HEK293 (cell line): ENCODE measurements around the gene OGFOD2.

Experiments
- YY1 ChIP-seq: fragments of 450-650 bp; formaldehyde crosslinking; IDR thresholded peaks from 2 replicates; pipeline ENCODE4 v1.5.1; 2018; ENCODE audit warnings: missing biosample characterization, missing genetic modification characterization
- ZBTB8A ChIP-seq: fragments of 450-650 bp; formaldehyde crosslinking; IDR thresholded peaks from 2 replicates; pipeline ENCODE4 v1.5.1; 2016; ENCODE audit warnings: missing biosample characterization, missing genetic modification characterization
- ZNF707 ChIP-seq: fragments of 450-650 bp; formaldehyde crosslinking; IDR thresholded peaks from 2 replicates; pipeline ENCODE4 v1.5.1; 2016; ENCODE audit warnings: missing biosample characterization, missing genetic modification characterization
- TF ChIP-seq, protein P1 (sequence below): fragments of 450-650 bp; formaldehyde crosslinking; IDR thresholded peaks from 2 replicates; pipeline ENCODE4 v1.5.1; 2016; ENCODE audit warnings: missing biosample characterization, missing genetic modification characterization
- TF ChIP-seq, protein P2 (sequence below): fragments of 450-650 bp; formaldehyde crosslinking; IDR thresholded peaks from 2 replicates; pipeline ENCODE4 v1.5.1; 2016; ENCODE audit warnings: missing biosample characterization, missing genetic modification characterization

- TF ChIP-seq, protein P1, sequence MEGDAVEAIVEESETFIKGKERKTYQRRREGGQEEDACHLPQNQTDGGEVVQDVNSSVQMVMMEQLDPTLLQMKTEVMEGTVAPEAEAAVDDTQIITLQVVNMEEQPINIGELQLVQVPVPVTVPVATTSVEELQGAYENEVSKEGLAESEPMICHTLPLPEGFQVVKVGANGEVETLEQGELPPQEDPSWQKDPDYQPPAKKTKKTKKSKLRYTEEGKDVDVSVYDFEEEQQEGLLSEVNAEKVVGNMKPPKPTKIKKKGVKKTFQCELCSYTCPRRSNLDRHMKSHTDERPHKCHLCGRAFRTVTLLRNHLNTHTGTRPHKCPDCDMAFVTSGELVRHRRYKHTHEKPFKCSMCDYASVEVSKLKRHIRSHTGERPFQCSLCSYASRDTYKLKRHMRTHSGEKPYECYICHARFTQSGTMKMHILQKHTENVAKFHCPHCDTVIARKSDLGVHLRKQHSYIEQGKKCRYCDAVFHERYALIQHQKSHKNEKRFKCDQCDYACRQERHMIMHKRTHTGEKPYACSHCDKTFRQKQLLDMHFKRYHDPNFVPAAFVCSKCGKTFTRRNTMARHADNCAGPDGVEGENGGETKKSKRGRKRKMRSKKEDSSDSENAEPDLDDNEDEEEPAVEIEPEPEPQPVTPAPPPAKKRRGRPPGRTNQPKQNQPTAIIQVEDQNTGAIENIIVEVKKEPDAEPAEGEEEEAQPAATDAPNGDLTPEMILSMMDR (tag by site-specific recombination): no peak
- TF ChIP-seq, protein P2, sequence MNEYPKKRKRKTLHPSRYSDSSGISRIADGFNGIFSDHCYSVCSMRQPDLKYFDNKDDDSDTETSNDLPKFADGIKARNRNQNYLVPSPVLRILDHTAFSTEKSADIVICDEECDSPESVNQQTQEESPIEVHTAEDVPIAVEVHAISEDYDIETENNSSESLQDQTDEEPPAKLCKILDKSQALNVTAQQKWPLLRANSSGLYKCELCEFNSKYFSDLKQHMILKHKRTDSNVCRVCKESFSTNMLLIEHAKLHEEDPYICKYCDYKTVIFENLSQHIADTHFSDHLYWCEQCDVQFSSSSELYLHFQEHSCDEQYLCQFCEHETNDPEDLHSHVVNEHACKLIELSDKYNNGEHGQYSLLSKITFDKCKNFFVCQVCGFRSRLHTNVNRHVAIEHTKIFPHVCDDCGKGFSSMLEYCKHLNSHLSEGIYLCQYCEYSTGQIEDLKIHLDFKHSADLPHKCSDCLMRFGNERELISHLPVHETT: no peak
- no peak for TF ChIP-seq ZBTB8A (tag by site-specific recombination)
- no peak for TF ChIP-seq YY1 (tag by site-specific recombination)
- TF ChIP-seq ZNF707: no peak
These were observed 22.6 kb downstream of the OGFOD2 start for GRCh38 chr12:122997343-122998250.
